GM19099 (cell line): ENCODE measurements around the gene KLHL15.

Source experiments
- POLR2A ChIP-seq: IDR thresholded peaks from 3 replicates; pipeline ENCODE4 v1.6.1; 2011; ENCODE audit warnings: low read depth; ENCODE audit not compliant: insufficient read length; ENCODE audit errors: extremely low read depth

KLHL15 gene

GRCh38 chrX:24020306-24020876 lies 6.6 kb downstream of the KLHL15 start:
- TF ChIP-seq POLR2A: no peak

- no peak for TF ChIP-seq POLR2A
Observed at GRCh38 chrX:24019448-24019847, 7.5 kb downstream of the KLHL15 start.

GRCh38 chrX:24018809-24019208 lies 8.2 kb downstream of the KLHL15 start:
- TF ChIP-seq POLR2A: no peak

GRCh38 chrX:24017674-24018073 lies 9.3 kb downstream of the KLHL15 start:
- no peak for TF ChIP-seq POLR2A

- TF ChIP-seq POLR2A: no peak
Observed at GRCh38 chrX:24014388-24015018, 12.5 kb downstream of the KLHL15 start.

GRCh38 chrX:24012266-24012665 lies 14.7 kb downstream of the KLHL15 start:
- no peak for TF ChIP-seq POLR2A

GRCh38 chrX:24005867-24006266 lies 21.1 kb downstream of the KLHL15 start:
- TF ChIP-seq POLR2A: no peak

GRCh38 chrX:24005028-24005427 lies 22.0 kb downstream of the KLHL15 start:
- no peak for TF ChIP-seq POLR2A

- no peak for TF ChIP-seq POLR2A
Observed at GRCh38 chrX:24002792-24003191, 24.2 kb downstream of the KLHL15 start.

- TF ChIP-seq POLR2A: no peak
Observed at GRCh38 chrX:24002167-24002566, 24.8 kb downstream of the KLHL15 start.

- no peak for TF ChIP-seq POLR2A
Observed at GRCh38 chrX:23999671-24000070, 27.3 kb downstream of the KLHL15 start.

- no peak for TF ChIP-seq POLR2A
Observed at GRCh38 chrX:23993012-23993633, 33.9 kb downstream of the KLHL15 start.

GRCh38 chrX:23992431-23992830 lies 34.6 kb downstream of the KLHL15 start:
- no peak for TF ChIP-seq POLR2A

GRCh38 chrX:23990455-23990854 lies 36.5 kb downstream of the KLHL15 start:
- no peak for TF ChIP-seq POLR2A

- TF ChIP-seq POLR2A: no peak
Observed at GRCh38 chrX:23989689-23990088, 37.3 kb downstream of the KLHL15 start.

- TF ChIP-seq POLR2A: no peak
Observed at GRCh38 chrX:23982891-23983290, 44.1 kb downstream of the KLHL15 start.
